Measurements from ENCODE around the gene RNF111.
"Not testable (repeated sequence)": the region's sequence is repeated elsewhere in the genome, so short reads cannot be mapped to it uniquely, and the experiment has no call there.

The RNF111 gene

DNA sequence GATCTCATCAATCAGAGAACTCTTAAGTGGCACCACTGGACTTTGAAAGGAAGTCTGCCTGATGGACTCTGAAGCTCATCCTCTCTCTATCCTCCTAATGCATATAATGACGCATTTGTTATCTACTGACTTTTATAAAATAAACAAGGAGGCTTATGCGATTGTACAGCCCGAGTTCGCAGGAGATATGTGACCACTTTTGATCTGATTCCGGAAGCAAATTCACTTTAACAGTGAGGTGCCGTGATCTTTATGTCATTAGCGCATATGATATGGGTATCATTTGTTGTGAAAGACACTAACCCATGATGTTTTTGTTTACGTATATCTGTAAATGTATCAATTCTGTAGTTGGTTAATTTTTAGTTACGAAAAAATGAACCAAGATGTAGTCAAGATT, 427 bp upstream of the RNF111 start:
- peak overlapping the region; percentile 87 for H3K9ac ChIP-seq (ENCODE audit: insufficient read length)
- DNase-seq (ENCODE audit: low read depth, low spot score), result no peak
- H3K36me3 ChIP-seq (ENCODE audit: insufficient read depth, low read length), result peaks cover 19% of the 10 kb centered on the region
- TF ChIP-seq EZH2 (IDR thresholded peaks at IDR 0.05), result no peak
- no peak for TF ChIP-seq POLR2AphosphoS5 (IDR thresholded peaks at IDR 0.05; ENCODE audit: borderline replicate concordance, low read depth, low read length)
- no peak for TF ChIP-seq FOXP2 (optimal IDR thresholded peaks at IDR 0.05; ENCODE audit: control extremely low read depth, extremely low read length, insufficient read depth)
- peak overlapping the region; percentile 97 for H3K4me3 ChIP-seq
- no peaks in the 10 kb centered on the region for H3K9me3 ChIP-seq (ENCODE audit: low read depth, low read length)
- no peak overlapping the region for H3K27ac ChIP-seq

DNA sequence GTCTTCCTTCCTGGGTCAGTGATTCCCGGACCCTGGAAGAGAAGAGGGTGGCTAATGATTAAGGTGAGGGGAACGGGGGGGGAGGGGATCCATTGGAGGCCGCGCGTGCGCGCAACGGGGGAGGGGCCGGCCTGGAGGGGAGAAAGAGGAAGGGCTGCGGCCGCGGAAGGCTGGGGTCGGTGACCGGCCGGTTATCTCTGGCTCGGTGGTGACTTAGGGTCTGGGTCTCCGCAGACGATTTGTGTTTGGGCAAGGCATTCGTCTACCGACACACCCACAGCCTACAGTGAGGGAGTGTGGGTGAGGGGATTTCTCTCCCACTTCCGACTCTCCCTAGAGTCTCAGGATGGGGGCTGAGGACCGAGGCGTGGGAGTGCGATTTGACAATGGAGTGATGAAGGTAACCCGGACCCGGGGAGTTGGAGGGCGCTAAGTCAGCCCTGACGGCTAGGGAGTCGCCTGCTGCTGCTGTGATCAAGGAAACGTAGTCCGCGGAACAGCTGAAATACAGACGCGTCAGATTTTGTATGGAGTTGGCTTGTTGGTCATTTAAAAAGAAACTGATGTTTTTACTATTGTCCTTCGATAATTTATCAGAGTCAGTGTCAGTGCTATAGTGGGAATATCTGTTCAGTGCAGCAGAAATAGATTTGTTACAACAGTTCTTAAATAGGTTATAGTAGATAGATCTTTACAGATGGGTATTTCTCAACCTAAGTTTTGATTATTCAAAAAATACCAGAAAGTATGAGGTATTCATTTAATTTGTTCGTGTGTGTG, 733 bp downstream of the RNF111 start:
- H3K9ac ChIP-seq (ENCODE audit: insufficient read length), result peak overlapping the region; percentile 87
- no peak for TF ChIP-seq FOXP2 (optimal IDR thresholded peaks at IDR 0.05; ENCODE audit: control extremely low read depth, extremely low read length, insufficient read depth)
- no peak for TF ChIP-seq POLR2AphosphoS5 (IDR thresholded peaks at IDR 0.05; ENCODE audit: borderline replicate concordance, low read depth, low read length)
- no peak for TF ChIP-seq EZH2 (IDR thresholded peaks at IDR 0.05)

DNA sequence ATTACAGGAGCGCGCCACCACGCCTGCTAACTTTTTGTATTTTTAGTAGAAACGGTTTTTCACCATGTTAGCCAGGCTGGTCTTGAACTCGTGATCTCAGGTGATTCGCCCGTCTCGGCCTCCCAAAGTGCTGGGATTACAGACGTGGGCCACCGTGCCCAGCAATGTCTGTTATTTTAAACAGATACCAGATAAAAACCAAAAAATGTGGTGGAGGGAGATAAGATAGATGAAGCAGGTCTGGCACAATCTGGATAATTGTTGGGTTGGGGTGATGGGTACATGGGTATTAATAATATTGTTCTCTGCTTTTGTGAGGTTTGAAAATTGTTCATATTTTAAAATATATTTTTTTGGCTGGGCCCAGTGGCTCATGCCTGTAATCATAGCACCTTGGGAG, 4.7 kb downstream of the RNF111 start:
- no peak for DNase-seq (ENCODE audit: low read depth, low spot score)
- Histone ChIP-seq H3K9ac (ENCODE audit: insufficient read length) (no peak overlapping the region), H3K27ac (no peak overlapping the region), H3K36me3 (ENCODE audit: insufficient read depth, low read length) (peaks cover 26% of the 10 kb centered on the region), H3K4me3 (no peak overlapping the region), H3K9me3 (ENCODE audit: low read depth, low read length) (no peaks in the 10 kb centered on the region)
- TF ChIP-seq POLR2AphosphoS5 (IDR thresholded peaks at IDR 0.05; ENCODE audit: borderline replicate concordance, low read depth, low read length), result no peak
- TF ChIP-seq EZH2 (IDR thresholded peaks at IDR 0.05), result no peak
- no peak for TF ChIP-seq FOXP2 (optimal IDR thresholded peaks at IDR 0.05; ENCODE audit: control extremely low read depth, extremely low read length, insufficient read depth)

More for the DNA sequence above, 733 bp downstream of the RNF111 start:
- Histone ChIP-seq H3K36me3 (ENCODE audit: insufficient read depth, low read length) (peaks cover 24% of the 10 kb centered on the region), H3K4me3 (peak overlapping the region; percentile 97), H3K27ac (peak overlapping the region; percentile 48; the same call in 1 of the 2 replicates), H3K9me3 (ENCODE audit: low read depth, low read length) (no peaks in the 10 kb centered on the region)
- DNase-seq (ENCODE audit: low read depth, low spot score), result no peak

DNA sequence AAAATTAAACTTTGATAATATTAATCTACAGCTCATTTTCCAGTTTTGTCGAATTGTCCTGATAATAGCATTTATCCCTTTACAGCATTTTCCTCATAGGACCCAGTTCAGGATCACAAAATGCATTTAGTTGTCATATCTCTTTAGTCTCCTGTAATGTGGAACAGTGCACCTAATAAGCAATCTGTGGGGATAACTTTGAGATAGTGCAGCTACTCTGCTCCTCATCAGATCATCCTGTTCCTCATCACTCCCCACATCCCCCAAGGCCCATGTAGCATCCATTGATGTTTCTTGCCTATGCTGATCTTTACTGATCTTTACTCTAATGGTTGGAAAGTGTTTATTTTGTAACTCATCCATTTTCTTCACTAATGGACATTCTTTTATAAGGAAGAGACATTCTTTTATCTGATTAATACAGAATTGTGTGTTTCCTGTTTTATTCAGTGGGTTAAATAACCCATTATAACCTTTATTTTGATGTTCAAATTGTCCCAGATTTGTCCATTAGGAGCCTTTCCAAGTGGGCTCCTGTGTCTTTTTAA, 7.5 kb downstream of the RNF111 start:
- Histone ChIP-seq H3K9ac (ENCODE audit: insufficient read length) (no peak overlapping the region), H3K27ac (no peak overlapping the region), H3K4me3 (no peak overlapping the region), H3K9me3 (ENCODE audit: low read depth, low read length) (no peaks in the 10 kb centered on the region), H3K36me3 (ENCODE audit: insufficient read depth, low read length) (peaks cover 26% of the 10 kb centered on the region)
- DNase-seq (ENCODE audit: low read depth, low spot score), result no peak
- TF ChIP-seq FOXP2 (optimal IDR thresholded peaks at IDR 0.05; ENCODE audit: control extremely low read depth, extremely low read length, insufficient read depth) (no peak), POLR2AphosphoS5 (IDR thresholded peaks at IDR 0.05; ENCODE audit: borderline replicate concordance, low read depth, low read length) (no peak), EZH2 (IDR thresholded peaks at IDR 0.05) (no peak)

DNA sequence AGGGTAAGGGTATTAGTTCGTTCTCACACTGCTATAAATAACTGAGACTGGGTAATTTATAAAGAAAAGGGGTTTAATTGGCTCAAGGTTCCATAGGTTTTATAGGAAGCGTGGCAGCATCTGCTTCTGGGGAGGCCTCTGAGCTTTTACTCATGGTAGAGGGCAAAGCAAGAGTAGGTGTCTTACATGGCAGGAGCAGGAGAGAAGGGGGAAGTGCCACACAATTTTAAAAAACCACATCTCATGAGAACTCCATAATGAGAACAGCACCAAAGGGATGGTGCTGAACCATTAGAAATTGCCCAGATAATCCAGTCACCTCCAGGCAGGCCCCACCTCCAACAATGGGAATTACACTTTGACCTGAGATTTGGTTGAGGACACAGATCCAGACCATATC, 12.2 kb downstream of the RNF111 start:
- no peak overlapping the region for H3K4me3 ChIP-seq
- H3K27ac ChIP-seq, result no peak overlapping the region
- H3K9me3 ChIP-seq (ENCODE audit: low read depth, low read length), result no peaks in the 10 kb centered on the region
- DNase-seq (ENCODE audit: low read depth, low spot score), result no peak
- H3K36me3 ChIP-seq (ENCODE audit: insufficient read depth, low read length), result peaks cover 13% of the 10 kb centered on the region
- H3K9ac ChIP-seq (ENCODE audit: insufficient read length), result no peak overlapping the region
- TF ChIP-seq FOXP2 (optimal IDR thresholded peaks at IDR 0.05; ENCODE audit: control extremely low read depth, extremely low read length, insufficient read depth) (no peak), POLR2AphosphoS5 (IDR thresholded peaks at IDR 0.05; ENCODE audit: borderline replicate concordance, low read depth, low read length) (no peak), EZH2 (IDR thresholded peaks at IDR 0.05) (no peak)

DNA sequence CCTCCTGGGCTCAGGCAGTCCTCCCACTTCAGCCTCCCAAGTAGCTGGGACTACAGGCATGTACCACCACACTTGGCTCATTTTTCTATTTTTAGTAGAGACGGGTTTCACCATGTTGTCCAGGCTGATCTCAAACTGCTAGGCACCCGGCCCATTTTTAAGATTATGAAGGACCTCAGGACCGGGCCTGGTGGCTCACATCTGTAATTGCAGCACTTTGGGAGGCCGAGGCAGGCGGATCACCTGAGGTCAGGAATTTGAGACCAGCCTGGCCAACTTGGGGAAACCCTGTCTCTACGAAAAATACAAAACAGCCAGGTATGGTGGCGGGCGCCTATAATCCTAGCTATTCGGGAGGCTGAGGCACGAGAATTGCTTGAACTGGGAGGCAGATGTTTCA, 12.8 kb downstream of the RNF111 start:
- H3K4me3 ChIP-seq; DNase-seq (ENCODE audit: low read depth, low spot score); H3K9me3 ChIP-seq (ENCODE audit: low read depth, low read length); H3K27ac ChIP-seq; H3K9ac ChIP-seq (ENCODE audit: insufficient read length): not testable (repeated sequence)
- H3K36me3 ChIP-seq (ENCODE audit: insufficient read depth, low read length), result peaks cover 14% of the 10 kb centered on the region

DNA sequence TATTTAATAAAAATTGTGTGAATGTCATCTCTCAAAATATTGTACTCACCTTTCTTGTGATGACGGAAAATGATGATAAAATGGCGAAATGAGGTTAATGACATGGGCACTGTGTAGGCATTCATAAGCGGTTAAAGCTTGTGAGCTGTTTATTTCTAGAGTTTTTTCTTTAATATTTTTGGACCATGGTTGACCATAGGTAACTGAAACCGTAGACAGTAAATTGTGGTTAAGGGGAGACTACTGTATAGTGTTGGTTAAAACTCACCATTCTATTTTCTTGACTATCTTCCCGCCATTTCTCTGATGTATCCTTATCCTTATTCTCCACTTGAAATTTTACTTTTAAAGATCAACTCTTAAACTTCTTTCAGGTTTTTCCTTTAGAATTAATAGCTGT, 14.5 kb downstream of the RNF111 start:
- Histone ChIP-seq H3K9me3 (ENCODE audit: low read depth, low read length) (no peaks in the 10 kb centered on the region), H3K9ac (ENCODE audit: insufficient read length) (no peak overlapping the region), H3K27ac (no peak overlapping the region), H3K4me3 (no peak overlapping the region), H3K36me3 (ENCODE audit: insufficient read depth, low read length) (peaks cover 25% of the 10 kb centered on the region)
- DNase-seq (ENCODE audit: low read depth, low spot score), result no peak
- no peak for TF ChIP-seq EZH2 (IDR thresholded peaks at IDR 0.05)
- no peak for TF ChIP-seq FOXP2 (optimal IDR thresholded peaks at IDR 0.05; ENCODE audit: control extremely low read depth, extremely low read length, insufficient read depth)
- no peak for TF ChIP-seq POLR2AphosphoS5 (IDR thresholded peaks at IDR 0.05; ENCODE audit: borderline replicate concordance, low read depth, low read length)

DNA sequence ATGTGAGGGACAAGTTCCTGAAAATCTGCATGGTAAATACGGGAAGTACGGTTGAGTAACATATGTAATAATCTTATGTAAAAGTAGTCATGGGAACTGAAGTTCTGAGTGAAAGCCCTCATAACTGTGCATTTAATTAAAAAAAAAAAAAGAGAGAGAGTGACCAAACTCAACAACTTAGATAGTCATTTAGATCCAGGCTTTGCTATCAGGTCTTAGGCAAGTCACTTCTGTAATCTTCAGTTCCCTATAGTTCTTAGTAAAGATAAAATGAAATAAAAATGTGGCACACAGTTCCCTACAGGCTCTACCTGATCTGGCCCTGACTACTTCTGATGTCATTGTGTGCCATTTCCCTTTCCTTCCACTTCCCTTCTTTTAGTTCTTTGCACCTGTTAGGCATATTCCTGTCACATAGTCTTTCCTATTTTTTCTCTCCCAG, 15.0 kb downstream of the RNF111 start:
- no peaks in the 10 kb centered on the region for H3K9me3 ChIP-seq (ENCODE audit: low read depth, low read length)
- no peak overlapping the region for H3K9ac ChIP-seq (ENCODE audit: insufficient read length)
- no peak for DNase-seq (ENCODE audit: low read depth, low spot score)
- no peak overlapping the region for H3K27ac ChIP-seq
- H3K4me3 ChIP-seq, result no peak overlapping the region
- peaks cover 21% of the 10 kb centered on the region for H3K36me3 ChIP-seq (ENCODE audit: insufficient read depth, low read length)
- TF ChIP-seq FOXP2 (optimal IDR thresholded peaks at IDR 0.05; ENCODE audit: control extremely low read depth, extremely low read length, insufficient read depth), result no peak
- TF ChIP-seq POLR2AphosphoS5 (IDR thresholded peaks at IDR 0.05; ENCODE audit: borderline replicate concordance, low read depth, low read length), result no peak
- no peak for TF ChIP-seq EZH2 (IDR thresholded peaks at IDR 0.05)
